Erythroblast (primary cell): ENCODE measurements around the gene PRB2.

ENCODE experiments used
- GATA1 ChIP-seq: IDR thresholded peaks from 2 replicates; pipeline ENCODE4 v1.6.1; 2011; ENCODE audit warnings: low read depth, mild to moderate bottlenecking, control low read depth, low read length, moderate library complexity
- POLR2A ChIP-seq: IDR thresholded peaks from 2 replicates; pipeline ENCODE4 v1.6.1; 2011; ENCODE audit warnings: mild to moderate bottlenecking, low read length

- no peak for TF ChIP-seq POLR2A
- TF ChIP-seq GATA1, result no peak
These were observed 42.6 kb upstream of the PRB2 start for GRCh38 chr12:11437966-11438365.
